ENCODE results near the gene CHCHD3. TPM values are rescaled to one million over a fixed set of nuclear protein-coding genes. Genes with fewer than 3 reads are reported as not detected.

CHCHD3 gene
- total and polyA plus RNA-seq, 2 donors (not counting 1 experiment from before 2014, with no cell fraction given), result 80.8 to 94.0 TPM

DNA sequence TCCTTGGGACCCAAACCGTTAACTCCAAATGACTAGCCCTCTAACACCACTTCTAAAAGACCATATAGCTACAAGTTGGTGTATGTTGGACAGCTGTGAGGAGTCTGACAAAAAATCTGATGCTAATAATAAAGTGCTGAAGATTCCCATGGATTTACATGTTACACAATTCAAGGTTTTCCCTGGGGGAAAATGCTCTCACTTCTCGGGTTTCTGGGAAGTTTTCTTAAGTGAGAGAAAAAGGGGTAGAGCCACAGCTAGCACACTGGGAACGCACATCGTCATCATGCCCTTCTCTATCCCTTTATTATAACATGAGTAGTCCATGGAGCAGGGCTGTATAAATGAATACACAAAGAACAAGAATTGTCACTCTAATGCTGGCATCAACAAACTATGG is 162.1 kb downstream of the CHCHD3 start:
- H3K27ac ChIP-seq (ENCODE audit: insufficient read depth, low read length), result no peak overlapping the region
- no peaks in the 10 kb centered on the region for H3K36me3 ChIP-seq (ENCODE audit: control insufficient read depth, insufficient read depth, low read length)
- no peak for DNase-seq (ENCODE audit: low read depth in 2 of 2)
- no peak overlapping the region for H2AFZ ChIP-seq (ENCODE audit: low read length)
- H3K79me2 ChIP-seq (ENCODE audit: control insufficient read depth, insufficient read depth, low read length), result no peaks in the 10 kb centered on the region
- no peak overlapping the region for H3K4me3 ChIP-seq (replicated peaks in 1 of 4; ENCODE audit: control extremely low read depth in 1 of 4, insufficient read depth in 1 of 4, low read depth in 3 of 4, low read length in 4 of 4)
- H3K9me3 ChIP-seq (ENCODE audit: control insufficient read depth, insufficient read depth, low read depth, low read length), result no peaks in the 10 kb centered on the region
- H3K27me3 ChIP-seq (ENCODE audit: control insufficient read depth, insufficient read depth, low read length), result no peaks in the 10 kb centered on the region
- no peak for TF ChIP-seq EZH2 (IDR thresholded peaks at IDR 0.05; ENCODE audit: low read length, missing control alignments)
- TF ChIP-seq, protein P1, sequence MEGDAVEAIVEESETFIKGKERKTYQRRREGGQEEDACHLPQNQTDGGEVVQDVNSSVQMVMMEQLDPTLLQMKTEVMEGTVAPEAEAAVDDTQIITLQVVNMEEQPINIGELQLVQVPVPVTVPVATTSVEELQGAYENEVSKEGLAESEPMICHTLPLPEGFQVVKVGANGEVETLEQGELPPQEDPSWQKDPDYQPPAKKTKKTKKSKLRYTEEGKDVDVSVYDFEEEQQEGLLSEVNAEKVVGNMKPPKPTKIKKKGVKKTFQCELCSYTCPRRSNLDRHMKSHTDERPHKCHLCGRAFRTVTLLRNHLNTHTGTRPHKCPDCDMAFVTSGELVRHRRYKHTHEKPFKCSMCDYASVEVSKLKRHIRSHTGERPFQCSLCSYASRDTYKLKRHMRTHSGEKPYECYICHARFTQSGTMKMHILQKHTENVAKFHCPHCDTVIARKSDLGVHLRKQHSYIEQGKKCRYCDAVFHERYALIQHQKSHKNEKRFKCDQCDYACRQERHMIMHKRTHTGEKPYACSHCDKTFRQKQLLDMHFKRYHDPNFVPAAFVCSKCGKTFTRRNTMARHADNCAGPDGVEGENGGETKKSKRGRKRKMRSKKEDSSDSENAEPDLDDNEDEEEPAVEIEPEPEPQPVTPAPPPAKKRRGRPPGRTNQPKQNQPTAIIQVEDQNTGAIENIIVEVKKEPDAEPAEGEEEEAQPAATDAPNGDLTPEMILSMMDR (conservative IDR thresholded peaks at IDR 0.05 in 1 of 2, IDR thresholded peaks at IDR 0.05 in 1 of 2; ENCODE audit: low read depth in 1 of 2, low read length in 2 of 2), result no peak
- H3K4me1 ChIP-seq (ENCODE audit: control insufficient read depth, extremely low read depth, insufficient read depth, low read length), result no peaks in the 10 kb centered on the region
- no peaks in the 10 kb centered on the region for H4K20me1 ChIP-seq (ENCODE audit: control insufficient read depth, extremely low read depth, insufficient read depth, low read length)
- no peak overlapping the region for H3K9ac ChIP-seq (ENCODE audit: insufficient read depth, low read length)
- H3K4me2 ChIP-seq (ENCODE audit: extremely low read depth, insufficient read depth, low read length), result no peak overlapping the region

DNA sequence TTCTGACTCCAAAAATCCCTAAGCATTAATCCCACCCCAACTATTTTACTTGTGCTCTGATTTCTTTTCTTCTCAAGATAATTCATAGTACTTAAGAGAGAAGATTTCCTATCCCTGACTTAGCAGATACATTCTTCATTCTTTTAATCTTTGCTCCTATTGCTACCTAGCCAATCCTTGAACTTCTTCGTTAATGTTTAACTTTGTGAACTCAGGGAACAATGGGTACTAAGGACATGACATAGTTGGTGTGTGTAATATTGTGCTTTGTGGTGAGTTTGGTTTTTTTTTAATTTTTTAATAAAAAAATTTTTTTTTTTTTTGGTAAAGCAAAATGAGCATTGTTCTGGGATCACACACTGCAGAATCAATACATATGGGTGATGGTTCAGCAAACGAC is 166.2 kb downstream of the CHCHD3 start:
- Histone ChIP-seq H3K9me3 (ENCODE audit: control insufficient read depth, insufficient read depth, low read depth, low read length) (no peaks in the 10 kb centered on the region), H4K20me1 (ENCODE audit: control insufficient read depth, extremely low read depth, insufficient read depth, low read length) (no peaks in the 10 kb centered on the region), H3K27ac (ENCODE audit: insufficient read depth, low read length) (no peak overlapping the region), H3K4me1 (ENCODE audit: control insufficient read depth, extremely low read depth, insufficient read depth, low read length) (no peaks in the 10 kb centered on the region), H3K9ac (ENCODE audit: insufficient read depth, low read length) (no peak overlapping the region), H2AFZ (ENCODE audit: low read length) (no peak overlapping the region), H3K4me2 (ENCODE audit: extremely low read depth, insufficient read depth, low read length) (no peak overlapping the region), H3K27me3 (ENCODE audit: control insufficient read depth, insufficient read depth, low read length) (no peaks in the 10 kb centered on the region), H3K36me3 (ENCODE audit: control insufficient read depth, insufficient read depth, low read length) (no peaks in the 10 kb centered on the region), H3K79me2 (ENCODE audit: control insufficient read depth, insufficient read depth, low read length) (no peaks in the 10 kb centered on the region), H3K4me3 (replicated peaks in 1 of 4; ENCODE audit: control extremely low read depth in 1 of 4, insufficient read depth in 1 of 4, low read depth in 3 of 4, low read length in 4 of 4) (no peak overlapping the region)
- TF ChIP-seq, protein P1 (conservative IDR thresholded peaks at IDR 0.05 in 1 of 2, IDR thresholded peaks at IDR 0.05 in 1 of 2; ENCODE audit: low read depth in 1 of 2, low read length in 2 of 2), result no peak
- TF ChIP-seq EZH2 (IDR thresholded peaks at IDR 0.05; ENCODE audit: low read length, missing control alignments), result no peak
- DNase-seq (ENCODE audit: low read depth in 2 of 2), result no peak

DNA sequence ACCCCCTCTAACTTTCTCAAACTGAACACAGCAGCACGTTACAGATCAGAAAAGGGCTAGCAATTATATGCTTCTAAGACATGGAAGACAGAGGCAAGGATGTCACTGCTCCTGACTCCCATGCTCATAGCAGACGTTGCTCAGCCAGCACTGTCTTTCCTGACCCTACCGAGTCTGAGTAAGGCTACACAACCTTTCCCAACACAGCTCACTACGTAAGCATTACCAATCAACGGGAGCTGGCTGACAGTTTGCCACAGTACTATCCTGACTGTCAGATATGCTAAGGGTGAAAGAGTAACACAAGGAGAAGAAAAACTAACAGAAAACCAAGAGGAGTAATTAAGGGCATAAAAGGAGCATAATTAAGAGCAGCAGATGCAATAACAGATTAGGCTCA is 171.2 kb downstream of the CHCHD3 start:
- Histone ChIP-seq H2AFZ (ENCODE audit: low read length) (no peak overlapping the region), H3K9me3 (ENCODE audit: control insufficient read depth, insufficient read depth, low read depth, low read length) (no peaks in the 10 kb centered on the region), H3K79me2 (ENCODE audit: control insufficient read depth, insufficient read depth, low read length) (no peaks in the 10 kb centered on the region), H3K36me3 (ENCODE audit: control insufficient read depth, insufficient read depth, low read length) (no peaks in the 10 kb centered on the region), H3K27ac (ENCODE audit: insufficient read depth, low read length) (no peak overlapping the region), H3K4me3 (replicated peaks in 1 of 4; ENCODE audit: control extremely low read depth in 1 of 4, insufficient read depth in 1 of 4, low read depth in 3 of 4, low read length in 4 of 4) (no peak overlapping the region), H3K27me3 (ENCODE audit: control insufficient read depth, insufficient read depth, low read length) (no peaks in the 10 kb centered on the region), H4K20me1 (ENCODE audit: control insufficient read depth, extremely low read depth, insufficient read depth, low read length) (no peaks in the 10 kb centered on the region), H3K4me1 (ENCODE audit: control insufficient read depth, extremely low read depth, insufficient read depth, low read length) (no peaks in the 10 kb centered on the region), H3K4me2 (ENCODE audit: extremely low read depth, insufficient read depth, low read length) (no peak overlapping the region), H3K9ac (ENCODE audit: insufficient read depth, low read length) (no peak overlapping the region)
- no peak for DNase-seq (ENCODE audit: low read depth in 2 of 2)
- TF ChIP-seq, protein P1 (conservative IDR thresholded peaks at IDR 0.05 in 1 of 2, IDR thresholded peaks at IDR 0.05 in 1 of 2; ENCODE audit: low read depth in 1 of 2, low read length in 2 of 2), result no peak
- no peak for TF ChIP-seq EZH2 (IDR thresholded peaks at IDR 0.05; ENCODE audit: low read length, missing control alignments)
